ENCODE results near the gene SMIM3. TPM values are rescaled to one million over a fixed set of nuclear protein-coding genes. Genes with fewer than 3 reads are reported as not detected.

The SMIM3 gene
- total and polyA plus RNA-seq, 2 experiments from 2014 or later, result 44.2 to 47.7 TPM

GRCh38 chr5:150765799-150766169, 12.8 kb upstream of the SMIM3 start:
- no peak for TF ChIP-seq EZH2 (IDR thresholded peaks at IDR 0.05; ENCODE audit: borderline replicate concordance)
- no peak for TF ChIP-seq CTCF (IDR thresholded peaks at IDR 0.05; ENCODE audit: poor library complexity)
- no peak for TF ChIP-seq EZH2phosphoT487 (IDR thresholded peaks at IDR 0.05; ENCODE audit: low read depth, severe bottlenecking, unreplicated experiment)
- H3K9me3 ChIP-seq (ENCODE audit: low read depth), result no peaks in the 10 kb centered on the region
- no peak overlapping the region for H3K27ac ChIP-seq

GRCh38 chr5:150766251-150766650, 12.3 kb upstream of the SMIM3 start:
- no peak overlapping the region for H3K27ac ChIP-seq
- H3K36me3 ChIP-seq (replicated peaks; ENCODE audit: insufficient read depth, low read depth), result no peaks in the 10 kb centered on the region
- no peaks in the 10 kb centered on the region for H4K20me1 ChIP-seq (ENCODE audit: insufficient read depth, poor library complexity, severe bottlenecking)
- no peak for DNase-seq (ENCODE audit: low spot score)
- H3K4me3 ChIP-seq, result no peak overlapping the region
- H3K4me2 ChIP-seq, result no peak overlapping the region
- H2AFZ ChIP-seq, result no peak overlapping the region
- H3K79me2 ChIP-seq, result no peaks in the 10 kb centered on the region
- H3K27me3 ChIP-seq, result no peaks in the 10 kb centered on the region
- no peaks in the 10 kb centered on the region for H3K9me3 ChIP-seq (ENCODE audit: low read depth)
- H3K4me1 ChIP-seq (ENCODE audit: insufficient read depth), result peaks cover 11% of the 10 kb centered on the region
- WGBS (ENCODE audit: low lambda C conversion rate, missing lambda C conversion rate), result 77% methylated on average over 2 of the region's 2 CpGs
- no peak for TF ChIP-seq EZH2 (IDR thresholded peaks at IDR 0.05; ENCODE audit: borderline replicate concordance)
- no peak for TF ChIP-seq CTCF (IDR thresholded peaks at IDR 0.05; ENCODE audit: poor library complexity)
- no peak for TF ChIP-seq EZH2phosphoT487 (IDR thresholded peaks at IDR 0.05; ENCODE audit: low read depth, severe bottlenecking, unreplicated experiment)
- H3K9me2 ChIP-seq (replicated peaks; ENCODE audit: insufficient read depth), result no peaks in the 10 kb centered on the region

More at GRCh38 chr5:150765799-150766169, 12.8 kb upstream of the SMIM3 start:
- H3K4me2 ChIP-seq, result no peak overlapping the region
- DNase-seq (ENCODE audit: low spot score), result no peak
- H3K27me3 ChIP-seq, result no peaks in the 10 kb centered on the region
- no peaks in the 10 kb centered on the region for H4K20me1 ChIP-seq (ENCODE audit: insufficient read depth, poor library complexity, severe bottlenecking)
- WGBS (ENCODE audit: low lambda C conversion rate, missing lambda C conversion rate), result 87% methylated on average over 1 of the region's 1 CpG
- H3K36me3 ChIP-seq (replicated peaks; ENCODE audit: insufficient read depth, low read depth), result no peaks in the 10 kb centered on the region
- peaks cover 11% of the 10 kb centered on the region for H3K4me1 ChIP-seq (ENCODE audit: insufficient read depth)
- no peaks in the 10 kb centered on the region for H3K79me2 ChIP-seq
- no peak overlapping the region for H2AFZ ChIP-seq
- no peaks in the 10 kb centered on the region for H3K9me2 ChIP-seq (replicated peaks; ENCODE audit: insufficient read depth)
- H3K4me3 ChIP-seq, result no peak overlapping the region

- no peaks in the 10 kb centered on the region for H3K36me3 ChIP-seq (replicated peaks; ENCODE audit: insufficient read depth, low read depth)
- H3K27ac ChIP-seq, result no peak overlapping the region
- no peaks in the 10 kb centered on the region for H3K9me2 ChIP-seq (replicated peaks; ENCODE audit: insufficient read depth)
- H4K20me1 ChIP-seq (ENCODE audit: insufficient read depth, poor library complexity, severe bottlenecking), result no peaks in the 10 kb centered on the region
- no peaks in the 10 kb centered on the region for H3K27me3 ChIP-seq
- H3K4me3 ChIP-seq, result no peak overlapping the region
- no peak for TF ChIP-seq EZH2phosphoT487 (IDR thresholded peaks at IDR 0.05; ENCODE audit: low read depth, severe bottlenecking, unreplicated experiment)
- no peak for TF ChIP-seq CTCF (IDR thresholded peaks at IDR 0.05; ENCODE audit: poor library complexity)
- no peaks in the 10 kb centered on the region for H3K4me1 ChIP-seq (ENCODE audit: insufficient read depth)
- 92% methylated on average over 1 of the region's 1 CpG for WGBS (ENCODE audit: low lambda C conversion rate, missing lambda C conversion rate)
- no peaks in the 10 kb centered on the region for H3K79me2 ChIP-seq
- no peaks in the 10 kb centered on the region for H3K9me3 ChIP-seq (ENCODE audit: low read depth)
- DNase-seq (ENCODE audit: low spot score), result no peak
- H2AFZ ChIP-seq, result no peak overlapping the region
- no peak overlapping the region for H3K4me2 ChIP-seq
These were observed 7.3 kb upstream of the SMIM3 start for GRCh38 chr5:150771034-150771795.

Data from hepatocyte (in vitro differentiated cells).